DMS53 treated with DMSO at 0.1 percent for 48 hours (cell line): ENCODE measurements around the gene ANXA10.
A peak's percentile ranks its signal among the peaks of the same experiment; 100 is the strongest.
"Not testable (repeated sequence)": the region's sequence is repeated elsewhere in the genome, so short reads cannot be mapped to it uniquely, and the experiment has no call there.

Source experiments
- DNase-seq: peaks from one replicate; lab custom pipeline; 2025; ENCODE audit not compliant: unreplicated experiment; lab: John Stamatoyannopoulos, UW

The ANXA10 gene

DNA sequence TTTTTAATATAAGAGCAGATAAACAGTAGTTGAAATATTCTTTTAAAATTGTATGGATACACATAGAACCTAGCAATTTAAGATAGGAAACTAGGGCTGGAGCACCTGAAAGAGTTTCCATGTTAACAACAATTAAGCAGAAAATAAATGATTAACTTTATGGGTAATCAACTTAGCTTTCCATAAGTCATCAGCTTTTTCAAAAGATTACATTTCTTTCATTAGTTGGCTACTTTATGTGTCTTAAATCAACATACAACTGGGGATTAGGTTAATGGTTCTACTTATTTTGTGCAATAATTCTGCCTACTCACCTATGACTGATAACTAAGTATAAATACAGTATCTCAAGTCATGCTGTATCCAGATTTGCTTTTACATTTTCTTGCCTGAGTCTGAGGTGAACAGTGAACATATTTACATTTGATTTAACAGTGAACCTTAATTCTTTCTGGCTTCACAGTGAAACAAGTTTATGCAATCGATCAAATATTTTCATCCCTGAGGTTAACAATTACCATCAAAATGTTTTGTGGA lies at the start of gene ANXA10:
ANXA10 (plus strand) TSS at position 362 of the 537 bp plus-strand sequence; CDS start at position 526, 164 bp downstream.
- no peak for DNase-seq

GRCh38 chr4:168045354-168045753 lies 47.0 kb upstream of the ANXA10 start:
- DNase-seq: no peak

DNA sequence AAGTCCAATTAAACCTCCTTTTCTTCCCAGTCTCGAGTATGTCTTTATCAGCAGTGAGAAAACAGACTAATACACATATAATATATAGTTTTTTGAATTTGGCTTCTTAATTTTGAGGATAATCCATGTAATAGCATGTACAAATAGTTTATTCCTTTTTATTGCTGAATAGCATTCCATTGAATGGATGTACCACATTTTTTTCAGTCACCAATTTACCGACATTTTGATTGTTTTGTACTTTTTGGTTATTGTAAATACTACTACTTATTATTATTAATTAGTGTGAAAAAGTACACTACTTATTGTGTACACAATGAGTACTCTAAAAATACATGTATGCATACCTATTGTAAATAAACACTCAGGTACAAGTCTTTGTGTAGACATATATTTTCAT lies 42.3 kb upstream of the ANXA10 start:
- DNase-seq: no peak

GRCh38 chr4:168051526-168051925 lies 40.8 kb upstream of the ANXA10 start:
- no peak for DNase-seq

- no peak for DNase-seq
Observed at GRCh38 chr4:168057412-168057811, 34.9 kb upstream of the ANXA10 start.

- no peak for DNase-seq
Observed at GRCh38 chr4:168059251-168059650, 33.1 kb upstream of the ANXA10 start.

DNA sequence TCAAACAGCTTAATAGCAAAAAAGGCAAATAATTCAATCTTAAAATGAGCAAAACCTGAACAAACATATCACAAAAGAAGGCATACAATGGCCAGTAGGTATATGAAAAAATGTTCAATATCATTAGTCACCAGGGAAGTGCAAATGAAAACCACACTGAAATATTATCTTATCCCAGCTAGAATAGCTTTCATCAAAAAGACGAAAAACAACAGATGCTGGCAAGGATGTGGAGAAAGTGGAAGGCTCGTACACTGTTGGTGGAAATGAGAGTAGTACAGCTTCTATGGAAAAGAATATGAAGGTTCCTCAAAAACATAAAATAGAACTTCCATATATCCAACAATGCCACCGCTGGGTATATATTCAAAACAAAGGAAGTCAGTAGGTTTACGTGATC lies 29.3 kb upstream of the ANXA10 start:
- DNase-seq: no peak

- DNase-seq: no peak
Observed at GRCh38 chr4:168070903-168071302, 21.4 kb upstream of the ANXA10 start.

GRCh38 chr4:168071304-168071703 lies 21.0 kb upstream of the ANXA10 start:
- DNase-seq: no peak

GRCh38 chr4:168074861-168075260 lies 17.5 kb upstream of the ANXA10 start:
- DNase-seq: no peak

DNA sequence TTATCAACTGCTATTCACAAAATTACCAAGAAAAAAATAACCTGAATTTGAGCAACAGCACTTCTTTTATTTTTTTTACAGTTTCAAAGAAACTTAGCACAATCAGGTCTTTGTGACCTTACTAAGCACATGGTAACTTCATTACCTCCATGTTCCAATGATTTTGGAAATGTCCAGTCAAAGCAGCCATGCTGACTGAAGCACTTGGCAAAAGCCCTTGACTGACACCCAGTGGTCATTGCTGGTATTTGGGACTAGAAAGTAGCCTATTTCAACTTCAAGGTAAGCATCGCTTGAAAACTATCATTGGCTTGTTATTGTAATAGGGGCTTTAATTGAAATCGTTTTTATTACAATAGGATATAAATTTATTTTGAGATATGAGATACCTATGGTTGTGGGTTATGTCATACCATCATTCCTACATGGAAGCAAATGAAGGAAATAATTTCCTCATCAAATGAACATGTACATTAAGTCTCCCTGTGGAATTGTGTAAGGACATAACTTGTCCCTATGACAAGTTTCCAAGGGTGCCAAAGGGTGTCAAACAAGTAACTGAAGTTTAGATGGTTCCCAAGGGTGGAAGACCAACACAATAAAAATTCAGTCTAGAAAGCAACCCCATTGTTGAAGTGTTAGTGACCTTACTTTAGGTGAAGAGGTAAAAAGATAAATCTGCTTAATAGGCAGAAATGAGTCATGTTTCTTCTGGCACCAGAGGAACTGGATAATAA lies 15.2 kb upstream of the ANXA10 start:
- peak; percentile 22 for DNase-seq

DNA sequence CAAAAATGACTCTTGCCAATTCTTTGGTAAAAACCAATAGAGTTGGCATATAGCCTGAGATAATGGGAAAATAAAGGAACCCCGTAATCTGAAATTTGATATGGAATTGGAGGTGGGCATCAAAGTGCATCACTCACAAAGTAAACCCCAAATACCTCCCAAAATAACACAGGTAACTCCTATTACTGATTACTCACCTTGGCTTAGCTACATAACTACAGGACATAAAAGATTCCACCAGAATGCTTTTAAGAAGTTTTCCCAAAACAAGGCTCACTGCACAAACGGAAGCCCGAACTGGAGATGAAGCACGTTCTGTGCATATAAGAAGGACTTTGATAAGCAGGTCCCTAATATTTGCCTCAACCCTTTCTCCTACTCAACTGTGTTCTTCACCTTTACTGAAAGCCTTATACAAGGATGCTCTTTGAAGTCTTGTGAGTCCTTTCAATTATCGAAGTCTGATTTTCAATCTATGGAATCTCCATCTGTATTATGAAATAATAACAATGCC lies 14.6 kb upstream of the ANXA10 start:
- DNase-seq: no peak

DNA sequence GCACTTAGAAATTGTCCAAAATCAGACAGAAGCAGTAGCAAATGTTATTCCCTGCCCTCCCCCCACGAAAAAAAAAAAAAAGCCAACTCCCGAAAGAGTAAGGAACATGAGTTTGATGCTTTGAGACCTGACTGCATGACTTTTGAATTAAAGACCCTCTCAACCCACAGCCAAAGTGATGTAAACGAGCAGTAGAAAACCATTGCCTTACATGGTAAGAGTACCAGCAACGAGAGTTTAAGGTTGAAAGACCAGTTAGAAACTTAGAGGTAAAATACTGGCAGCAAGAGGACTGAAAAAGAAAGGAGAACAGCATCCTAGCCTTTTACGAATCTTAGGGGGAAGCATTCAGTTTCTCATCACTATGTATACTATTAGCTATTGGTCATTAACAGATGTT lies 10.0 kb upstream of the ANXA10 start:
- DNase-seq: no peak

DNA sequence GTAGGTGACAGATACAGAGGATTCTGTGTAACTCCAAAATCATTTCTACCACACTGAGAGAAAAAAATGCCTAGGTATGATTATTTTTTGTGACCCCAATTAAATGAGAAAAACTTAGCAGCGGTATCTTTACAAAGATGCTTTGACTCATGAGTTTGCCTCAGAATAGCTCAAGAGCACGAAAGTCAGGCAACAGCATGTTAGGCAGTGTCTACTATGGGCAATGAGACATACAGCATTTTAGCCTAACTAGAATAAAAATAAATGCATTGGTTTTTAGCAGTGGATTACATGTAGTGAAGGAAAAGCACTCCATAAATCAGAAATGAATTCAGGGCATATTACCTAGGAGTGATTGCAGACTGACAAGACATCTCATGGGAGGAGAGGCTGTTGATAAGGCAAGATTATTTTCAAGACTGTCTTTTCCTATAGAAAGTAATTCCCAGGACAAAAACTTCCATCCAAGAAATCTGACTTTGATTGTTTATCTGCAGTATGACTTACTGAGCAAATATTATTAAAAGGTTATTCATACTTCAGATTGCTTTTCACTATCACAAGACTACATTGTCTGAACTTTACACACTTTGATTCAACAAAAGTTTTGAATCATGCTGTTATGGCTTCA lies 3.6 kb downstream of the ANXA10 start:
- no peak for DNase-seq

- DNase-seq: no peak
Observed at GRCh38 chr4:168096407-168096784, 4.1 kb downstream of the ANXA10 start.

DNA sequence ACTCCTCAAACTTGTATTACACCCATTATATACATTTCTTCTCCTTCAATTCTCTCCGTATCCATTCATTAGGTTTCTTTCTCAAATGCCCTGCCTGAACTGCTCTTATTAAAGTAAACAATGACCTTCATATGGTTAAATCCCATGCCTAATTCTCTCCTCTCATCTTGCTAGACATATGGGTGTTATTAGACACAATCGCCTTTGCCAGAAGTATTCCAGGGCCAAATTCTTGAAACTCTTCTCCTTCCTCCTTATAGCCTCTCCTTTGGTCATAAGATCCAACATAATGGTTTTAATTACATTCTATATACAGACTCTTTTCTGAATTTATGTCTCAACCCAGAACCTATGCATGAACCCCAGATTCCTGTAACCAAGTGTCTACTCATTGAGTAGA lies 4.8 kb downstream of the ANXA10 start:
- DNase-seq: no peak

- DNase-seq: peak; percentile 11
Observed at GRCh38 chr4:168098248-168098717, 5.9 kb downstream of the ANXA10 start.

GRCh38 chr4:168099195-168099594 lies 6.9 kb downstream of the ANXA10 start:
- DNase-seq: peak; percentile 41

GRCh38 chr4:168101026-168101425 lies 8.7 kb downstream of the ANXA10 start:
- DNase-seq: no peak

DNA sequence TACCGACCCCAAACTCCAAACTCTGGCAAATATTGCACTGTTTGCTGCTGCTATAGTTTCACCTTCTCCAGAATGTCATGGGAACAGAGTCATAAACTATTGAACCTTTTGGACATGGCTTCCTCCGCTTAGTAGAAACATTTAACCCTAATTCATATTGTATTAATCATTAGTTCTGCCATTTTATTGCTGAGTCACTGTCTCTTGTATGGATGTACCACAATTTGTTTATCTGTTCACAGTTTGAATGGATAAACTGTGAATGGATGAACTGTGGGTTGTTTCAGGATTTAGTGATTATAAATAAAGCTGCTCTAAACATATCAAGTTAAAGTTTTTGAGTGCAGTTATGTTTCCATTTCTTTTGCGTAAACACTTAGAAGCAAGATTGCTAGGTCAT lies 10.1 kb downstream of the ANXA10 start:
- DNase-seq: no peak

DNA sequence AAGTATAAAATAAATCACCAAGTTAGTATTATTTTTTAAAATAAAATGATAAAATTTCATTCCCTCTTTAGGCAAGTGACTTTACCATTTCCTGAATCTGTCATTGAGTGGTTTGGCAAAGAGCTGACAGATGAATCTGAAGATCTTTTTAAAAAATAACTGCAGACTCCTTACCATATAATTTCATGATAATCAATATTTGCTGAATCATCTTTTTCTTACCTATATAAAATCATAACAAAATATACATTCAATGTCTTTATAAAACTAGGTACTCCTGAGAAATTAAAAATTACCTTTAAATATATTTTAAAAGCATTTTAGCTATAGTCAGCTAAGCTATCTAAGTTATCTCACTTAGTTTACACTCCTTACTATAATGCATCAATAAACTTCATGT lies 17.2 kb downstream of the ANXA10 start:
- DNase-seq: no peak

DNA sequence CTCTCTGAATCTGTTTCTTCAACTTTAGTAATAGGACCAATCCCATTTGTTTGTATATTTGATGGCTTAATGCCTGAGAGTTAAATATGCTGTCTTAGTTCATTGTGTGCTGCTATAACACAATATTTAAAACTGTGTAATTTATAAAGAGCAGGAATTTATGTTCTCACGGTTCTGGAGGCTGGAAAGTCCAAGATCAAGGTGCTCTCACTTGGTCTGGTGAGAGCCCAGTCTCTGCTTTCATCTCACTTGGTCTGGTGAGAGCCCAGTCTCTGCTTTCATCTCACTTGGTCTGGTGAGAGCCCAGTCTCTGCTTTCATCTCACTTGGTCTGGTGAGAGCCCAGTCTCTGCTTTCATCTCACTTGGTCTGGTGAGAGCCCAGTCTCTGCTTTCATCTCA lies 20.7 kb downstream of the ANXA10 start:
- not testable (repeated sequence) for DNase-seq
